HL-60 (cell line): ENCODE results near the gene PRKCE.

Experiments used
- CTCF ChIP-seq: IDR thresholded peaks from one replicate; pipeline ENCODE4 v1.5.1; 2011; ENCODE audit warnings: low read length, control low read depth, inconsistent platforms; ENCODE audit not compliant: insufficient read depth
- GABPA ChIP-seq: IDR thresholded peaks from 2 replicates; pipeline ENCODE4 v1.6.1; 2012; ENCODE audit warnings: low read depth
- POLR2AphosphoS5 ChIP-seq: IDR thresholded peaks from 2 replicates; pipeline ENCODE4 v1.6.1; 2012; ENCODE audit warnings: low read depth

DNA sequence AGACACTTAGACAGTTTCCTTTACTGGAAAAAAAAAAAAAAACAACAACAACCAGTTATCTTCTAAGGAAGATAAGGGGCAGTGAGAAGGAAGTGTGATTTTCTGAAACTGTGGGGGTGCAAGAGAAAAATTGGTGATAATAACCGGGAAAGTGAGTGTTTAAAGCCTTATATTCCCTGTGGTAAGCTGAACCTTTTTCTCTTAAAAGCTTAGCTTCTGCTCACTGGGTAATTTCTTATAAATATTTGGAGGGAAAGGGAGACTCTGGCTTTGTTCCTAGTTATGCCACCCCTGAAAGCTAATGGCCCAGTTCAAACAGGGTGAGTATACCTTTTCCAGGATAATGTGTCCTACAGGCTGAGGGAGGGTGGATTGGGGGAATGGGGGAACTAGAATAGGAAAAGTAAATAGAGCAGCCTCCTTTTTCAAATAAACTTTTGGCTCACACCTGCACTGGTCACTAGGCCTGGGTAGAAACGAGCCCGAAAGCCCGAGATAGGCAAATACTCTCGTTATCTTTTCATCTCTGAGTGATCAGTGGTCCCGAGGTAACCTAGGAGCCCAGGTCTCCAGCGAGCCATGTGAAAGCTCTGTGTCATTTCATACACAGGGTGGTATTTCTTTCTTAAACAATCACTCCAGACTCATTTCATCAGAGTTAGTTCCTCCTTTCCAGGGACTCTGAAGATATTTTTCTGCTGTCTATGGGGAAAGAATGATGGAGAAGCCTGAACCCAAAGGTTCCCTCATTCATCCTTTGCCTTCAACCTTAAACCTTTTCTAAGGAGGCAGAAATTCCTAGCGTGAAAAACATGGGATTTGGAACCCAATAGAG lies 24.9 kb upstream of the PRKCE start:
- TF ChIP-seq CTCF (no peak), GABPA (no peak), POLR2AphosphoS5 (no peak)
